ENCODE results near the gene RFC2.

DNA sequence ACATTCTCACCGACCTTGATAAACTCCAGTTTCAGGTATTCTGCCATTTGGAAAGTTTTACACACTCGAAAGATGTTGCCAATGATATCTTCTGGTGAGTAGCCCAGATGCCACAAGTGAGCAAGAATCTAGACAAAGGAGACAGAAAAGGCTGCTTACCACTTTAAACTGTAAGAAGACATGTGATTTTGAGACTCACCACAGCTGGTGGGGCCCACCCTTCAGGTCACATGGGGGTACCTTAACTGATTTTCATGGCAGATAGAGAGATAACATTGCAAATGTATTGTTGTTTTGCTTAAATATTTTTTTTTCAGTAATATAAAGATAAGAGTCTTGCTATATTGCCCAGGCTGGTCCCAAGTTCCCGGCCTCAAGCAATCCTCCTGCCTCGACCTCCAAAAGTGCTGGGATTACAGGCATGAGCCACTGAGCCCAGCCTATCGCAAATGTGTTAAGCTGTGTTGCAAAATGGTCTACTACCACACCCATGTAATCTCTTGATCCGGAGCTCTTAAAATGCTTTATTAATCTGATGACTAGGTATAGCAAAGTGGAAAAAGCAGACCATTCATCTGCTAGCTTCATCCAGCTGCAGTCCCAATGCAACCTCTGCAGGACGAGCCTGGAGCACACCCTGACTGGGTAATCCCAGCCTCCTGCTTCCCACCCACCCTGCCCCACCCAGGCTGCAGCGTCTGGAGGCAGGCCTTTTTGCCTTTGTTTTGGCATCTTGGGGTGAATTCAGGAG, 18.5 kb downstream of the RFC2 start:
- TF ChIP-seq POLR2AphosphoS5 (IDR thresholded peaks at IDR 0.05): no peak
- TF ChIP-seq, protein P1, sequence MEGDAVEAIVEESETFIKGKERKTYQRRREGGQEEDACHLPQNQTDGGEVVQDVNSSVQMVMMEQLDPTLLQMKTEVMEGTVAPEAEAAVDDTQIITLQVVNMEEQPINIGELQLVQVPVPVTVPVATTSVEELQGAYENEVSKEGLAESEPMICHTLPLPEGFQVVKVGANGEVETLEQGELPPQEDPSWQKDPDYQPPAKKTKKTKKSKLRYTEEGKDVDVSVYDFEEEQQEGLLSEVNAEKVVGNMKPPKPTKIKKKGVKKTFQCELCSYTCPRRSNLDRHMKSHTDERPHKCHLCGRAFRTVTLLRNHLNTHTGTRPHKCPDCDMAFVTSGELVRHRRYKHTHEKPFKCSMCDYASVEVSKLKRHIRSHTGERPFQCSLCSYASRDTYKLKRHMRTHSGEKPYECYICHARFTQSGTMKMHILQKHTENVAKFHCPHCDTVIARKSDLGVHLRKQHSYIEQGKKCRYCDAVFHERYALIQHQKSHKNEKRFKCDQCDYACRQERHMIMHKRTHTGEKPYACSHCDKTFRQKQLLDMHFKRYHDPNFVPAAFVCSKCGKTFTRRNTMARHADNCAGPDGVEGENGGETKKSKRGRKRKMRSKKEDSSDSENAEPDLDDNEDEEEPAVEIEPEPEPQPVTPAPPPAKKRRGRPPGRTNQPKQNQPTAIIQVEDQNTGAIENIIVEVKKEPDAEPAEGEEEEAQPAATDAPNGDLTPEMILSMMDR (IDR thresholded peaks at IDR 0.05): no peak

Data from prostate gland (tissue), 2 donors.